NCI-H1436 treated with DMSO at 0.1 percent for 48 hours (cell line): ENCODE results near the gene FAF1.
"Not testable (repeated sequence)": the region's sequence is repeated elsewhere in the genome, so short reads cannot be mapped to it uniquely, and the experiment has no call there.

ENCODE experiments used
- DNase-seq: peaks from one replicate; lab custom pipeline; 2025; lab: John Stamatoyannopoulos, UW

FAF1 gene

GRCh38 chr1:50774759-50775351 lies 185.2 kb downstream of the FAF1 start:
- no peak for DNase-seq

DNA sequence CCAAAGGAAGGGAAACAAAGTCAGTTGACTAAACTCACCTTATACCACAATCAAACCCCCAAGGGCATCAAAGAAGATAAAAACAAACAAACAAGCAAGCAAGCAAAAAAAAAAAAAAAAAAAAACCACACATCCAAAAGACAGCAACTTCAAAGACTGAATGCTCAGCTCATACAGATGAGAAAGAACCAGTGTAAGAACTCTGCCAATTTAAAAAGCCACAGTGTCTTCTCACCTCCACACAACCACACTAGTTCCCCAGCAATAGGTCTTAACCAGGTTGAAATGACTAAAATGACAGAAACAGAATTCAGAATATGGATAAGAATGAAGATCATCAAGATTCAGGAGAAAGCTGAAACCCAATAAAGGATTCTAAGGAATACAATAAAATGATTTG lies 193.4 kb downstream of the FAF1 start:
- no peak for DNase-seq

DNA sequence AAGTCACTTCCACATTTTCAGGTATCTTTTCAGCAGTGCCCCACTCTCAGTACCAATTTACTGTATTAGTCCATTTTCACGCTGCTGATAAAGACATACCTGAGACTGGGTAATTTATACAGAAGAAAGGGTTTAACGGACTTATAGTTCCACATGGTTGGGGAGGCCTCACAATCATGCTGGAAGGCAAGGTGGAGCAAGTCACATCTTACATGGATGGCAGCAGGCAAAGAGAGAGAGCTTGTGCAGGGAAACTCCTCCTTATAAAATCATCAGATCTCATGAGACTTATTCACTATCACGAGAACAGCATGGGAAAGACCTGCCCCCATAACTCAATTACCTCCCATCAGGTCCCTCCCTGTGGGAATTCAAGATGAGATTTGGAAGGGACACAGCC lies 203.5 kb downstream of the FAF1 start:
- not testable (repeated sequence) for DNase-seq

- DNase-seq: not testable (repeated sequence)
Measured at GRCh38 chr1:50754764-50755163, 205.3 kb downstream of the FAF1 start.

- DNase-seq: no peak
Measured at GRCh38 chr1:50750021-50750619, 209.9 kb downstream of the FAF1 start.

DNA sequence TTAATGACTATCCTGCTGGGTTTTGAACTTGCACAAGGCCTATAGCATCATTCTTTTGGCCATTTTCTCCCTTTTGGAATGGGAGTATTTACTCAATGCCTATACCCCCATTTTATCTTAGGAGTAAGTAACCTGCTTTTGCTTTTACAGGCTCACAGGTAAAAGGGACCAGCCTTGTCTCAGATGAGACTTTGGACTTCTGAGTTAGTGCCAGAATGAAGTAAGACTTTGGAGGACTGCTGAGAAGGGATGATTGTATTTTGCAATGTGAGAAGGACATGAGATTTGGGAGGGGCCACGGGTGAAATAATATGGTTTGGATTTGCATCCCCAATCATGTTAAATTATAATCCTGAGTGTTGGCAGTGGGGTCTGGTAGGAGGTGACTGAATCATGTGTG lies 212.7 kb downstream of the FAF1 start:
- DNase-seq: no peak

- DNase-seq: no peak
Measured at GRCh38 chr1:50742523-50742922, 217.5 kb downstream of the FAF1 start.

DNA sequence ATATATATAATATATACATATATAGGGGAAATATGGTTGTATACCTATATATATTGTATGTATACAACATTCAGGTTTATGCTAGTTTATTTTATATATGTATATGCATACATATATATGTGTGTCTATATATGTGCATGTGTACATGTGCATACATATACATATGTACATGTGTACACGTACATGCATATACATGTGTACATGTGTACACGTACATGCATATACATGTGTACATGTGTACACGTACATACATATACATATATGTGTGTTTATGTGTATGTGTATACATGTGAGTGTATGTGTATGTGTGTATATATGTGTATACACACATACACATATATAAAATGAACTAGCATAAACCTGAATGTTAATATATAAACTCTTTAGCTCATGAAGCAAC lies 220.9 kb downstream of the FAF1 start:
- DNase-seq: no peak

DNA sequence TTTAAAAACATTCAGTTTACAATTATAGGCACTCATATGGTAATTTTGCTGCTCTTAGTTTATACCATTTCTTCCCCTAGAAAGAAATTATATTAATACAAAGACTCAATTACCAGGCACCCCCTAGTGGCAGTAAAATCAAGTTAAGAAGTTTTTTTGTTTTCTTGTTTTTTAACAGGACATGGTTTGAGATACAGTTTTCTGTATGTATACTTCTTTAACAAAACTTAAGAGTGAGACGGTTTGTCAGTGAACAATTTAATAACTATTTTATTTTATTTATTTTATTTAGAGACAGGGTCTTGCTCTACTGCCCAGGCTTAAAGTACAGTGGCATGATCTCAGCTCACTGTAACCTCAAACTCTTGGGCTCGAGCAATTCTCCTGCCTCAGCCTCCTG lies 224.6 kb downstream of the FAF1 start:
- no peak for DNase-seq

DNA sequence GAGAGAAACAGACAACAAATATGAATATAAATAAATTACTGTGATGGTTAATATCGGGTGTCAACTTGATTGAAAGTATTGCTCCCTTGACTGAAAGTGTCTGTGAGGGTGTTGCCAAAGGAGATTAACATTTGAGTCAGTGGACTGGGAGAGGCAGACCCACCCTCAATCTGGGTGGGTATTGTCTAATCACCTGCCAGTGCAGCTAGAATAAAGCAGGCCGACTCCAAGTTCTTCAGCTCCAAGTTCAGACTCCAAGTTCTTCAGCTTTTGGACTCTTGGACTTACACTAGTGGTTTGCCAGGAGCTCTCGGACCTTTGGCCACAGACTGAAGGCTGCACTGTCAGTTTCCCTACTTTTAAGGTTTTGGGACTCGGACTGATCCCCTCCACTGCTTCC lies 232.5 kb downstream of the FAF1 start:
- not testable (repeated sequence) for DNase-seq

GRCh38 chr1:50724626-50725286 lies 235.3 kb downstream of the FAF1 start:
- DNase-seq: no peak

GRCh38 chr1:50720457-50721053 lies 239.5 kb downstream of the FAF1 start:
- DNase-seq: no peak

GRCh38 chr1:50719126-50719525 lies 240.9 kb downstream of the FAF1 start:
- DNase-seq: no peak

DNA sequence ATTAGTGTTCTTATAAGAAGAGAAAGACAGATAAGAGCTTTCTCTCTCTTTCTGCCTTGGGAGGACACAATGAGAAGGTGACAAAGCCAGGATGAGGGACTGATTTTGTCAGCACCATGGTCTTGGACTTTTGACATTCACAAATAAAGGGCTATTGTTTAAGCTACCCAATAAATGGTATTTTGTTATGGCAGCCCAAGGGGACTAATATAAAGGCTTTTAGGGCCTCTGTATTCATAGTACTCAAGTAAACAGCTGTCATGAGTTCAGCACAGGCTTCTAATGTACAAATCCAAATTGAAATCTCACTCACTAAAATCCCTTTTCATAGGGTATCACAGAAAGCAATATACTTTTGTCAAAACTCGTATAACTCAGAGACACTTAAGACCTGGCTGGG lies 242.7 kb downstream of the FAF1 start:
- DNase-seq: no peak

DNA sequence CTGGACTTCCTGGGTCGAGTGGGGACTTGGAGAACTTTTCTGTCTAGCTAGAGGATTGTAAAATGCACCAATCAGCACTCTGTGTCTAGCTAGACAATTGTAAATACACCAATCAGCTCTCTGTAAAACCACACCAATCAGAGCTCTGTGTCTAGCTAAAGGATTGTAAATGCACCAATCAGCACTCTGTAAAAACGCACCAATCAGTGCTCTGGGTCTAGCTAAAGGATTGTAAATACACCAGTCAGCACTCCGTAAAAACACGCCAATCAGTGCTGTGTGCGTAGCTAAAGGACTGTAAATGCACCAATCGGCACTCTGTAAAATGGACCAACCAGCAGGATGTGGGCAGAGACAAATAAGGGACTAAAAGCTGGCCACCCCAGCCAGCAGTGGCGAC lies 243.6 kb downstream of the FAF1 start:
- not testable (repeated sequence) for DNase-seq

GRCh38 chr1:50710099-50710498 lies 250.0 kb downstream of the FAF1 start:
- no peak for DNase-seq

DNA sequence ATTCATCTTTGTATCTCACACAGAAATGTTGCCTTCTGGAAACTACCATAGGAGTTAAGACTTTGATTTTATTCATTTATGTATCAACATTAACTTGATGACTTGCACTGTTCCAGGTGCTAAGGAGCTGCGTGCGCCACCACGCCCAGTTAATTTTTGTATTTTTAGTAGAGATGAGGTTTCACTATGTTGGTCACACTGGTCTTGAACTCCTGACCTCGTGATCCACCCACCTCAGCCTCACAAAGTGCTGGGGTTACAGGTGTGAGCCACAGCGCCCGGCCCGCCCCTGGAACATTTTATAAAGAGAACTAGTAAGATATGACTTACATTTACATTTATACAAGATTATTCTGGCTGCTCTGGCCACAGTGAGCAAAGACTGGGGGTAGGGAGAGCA lies 252.2 kb downstream of the FAF1 start:
- DNase-seq: no peak

DNA sequence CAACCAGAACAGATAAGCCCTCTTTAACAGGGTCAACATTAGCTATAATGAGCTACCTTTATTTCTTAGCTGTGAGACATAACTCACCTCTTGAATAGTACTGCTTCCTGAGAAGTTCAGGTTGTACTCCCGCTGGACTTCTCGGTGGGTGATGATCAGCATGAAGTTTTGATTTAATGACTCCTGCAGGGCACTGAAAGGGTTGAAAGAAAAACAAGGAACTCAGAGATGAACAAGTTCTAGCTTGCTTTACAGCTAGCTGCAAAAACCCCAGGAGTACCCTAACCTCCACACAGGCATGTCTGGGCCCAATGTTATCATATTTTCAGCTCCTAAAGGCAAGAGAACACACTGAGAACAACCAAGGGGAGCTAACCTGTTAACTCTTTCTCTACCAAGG lies 254.4 kb downstream of the FAF1 start:
- DNase-seq: no peak

GRCh38 chr1:50705041-50705440 lies 255.0 kb downstream of the FAF1 start:
- no peak for DNase-seq

DNA sequence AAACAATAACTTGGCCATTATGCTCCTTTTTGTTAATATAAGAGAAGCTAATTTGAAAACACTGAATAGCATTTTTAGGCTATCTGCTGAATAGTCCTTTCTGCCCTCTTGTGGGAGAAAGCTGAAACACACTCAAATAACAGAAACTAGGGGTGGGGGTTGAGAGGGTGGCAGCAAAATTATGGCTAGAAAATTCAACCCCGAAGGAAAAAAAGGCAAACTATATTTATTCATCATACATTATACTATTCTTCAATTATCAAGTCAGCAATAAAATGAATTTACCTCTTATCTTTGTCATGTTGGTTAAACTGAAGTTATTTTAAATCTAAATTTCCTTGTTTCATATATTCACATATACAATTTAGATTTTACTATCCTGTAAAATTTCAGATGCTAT lies 255.9 kb downstream of the FAF1 start:
- DNase-seq: no peak

GRCh38 chr1:50703240-50703639 lies 256.8 kb downstream of the FAF1 start:
- DNase-seq: no peak

DNA sequence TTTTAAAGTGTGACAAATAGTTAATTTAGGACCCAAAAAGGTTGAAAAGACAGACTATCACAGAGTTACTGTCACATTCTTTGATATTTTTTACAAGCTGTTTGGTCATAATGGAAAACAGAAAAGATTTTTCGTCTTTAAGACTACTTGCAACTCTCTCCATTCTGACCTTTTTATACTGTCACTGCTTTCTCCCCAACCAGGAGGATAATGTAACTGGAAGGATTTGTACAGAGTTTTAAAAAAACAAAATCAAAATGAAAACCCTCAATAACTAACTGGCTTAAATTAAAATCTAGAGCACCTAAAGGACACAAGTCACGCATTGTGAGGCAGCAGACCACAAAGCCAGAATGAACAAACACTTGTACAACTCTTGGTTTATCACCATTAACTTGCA lies 257.7 kb downstream of the FAF1 start:
- DNase-seq: no peak

GRCh38 chr1:50701706-50702317 lies 258.3 kb downstream of the FAF1 start:
- DNase-seq: no peak
